PC-3 (cell line): ENCODE measurements around the gene PPM1L. TPM values are rescaled to one million over a fixed set of nuclear protein-coding genes. Genes with fewer than 3 reads are reported as not detected.

Source experiments
- ATAC-seq: fragments of 200-7000 bp; cut with Tn5 transposase; 2 replicates; pipeline ENCODE4 v1.9.1; 2020; ENCODE audit warnings: mild to moderate bottlenecking, moderate library complexity
- BruUV-seq: library from RNA; stranded (reverse); fragments of 400-500 nt; replicated peaks from 2 replicates; lab custom pipeline; 2021; lab: Mats Ljungman, UMichigan
- CTCF ChIA-PET: fragments of 300-600 bp; sonication (Branson Sonifier 250); formaldehyde crosslinking; loops from one replicate; lab custom pipeline; 2022; ENCODE audit warnings: antibody characterized with exemption; lab: Charles Lee
- POLR2A ChIA-PET: fragments of 300-600 bp; sonication (Branson Sonifier 250); formaldehyde crosslinking; loops from one replicate; lab custom pipeline; 2022; ENCODE audit warnings: antibody characterized with exemption; ENCODE audit not compliant: unreplicated experiment; lab: Charles Lee
- DNase-seq: peaks from one replicate; pipeline ENCODE4 v3.0.0-alpha.2; 2015
- H2AFZ ChIP-seq: fragments of 300-600 bp; sonication (generic); 2 replicates; pipeline ENCODE4 v1.6.0; 2016; ENCODE audit warnings: antibody characterized with exemption, low read length
- H3F3A ChIP-seq: fragments of 300-600 bp; sonication (generic); one replicate; pipeline ENCODE4 v1.6.0; 2017; ENCODE audit warnings: antibody characterized with exemption, low read length, control low read depth, mild to moderate bottlenecking; ENCODE audit not compliant: unreplicated experiment
- H3K27ac ChIP-seq: fragments of 300-600 bp; sonication (generic); 2 replicates; pipeline ENCODE4 v1.5.1; 2016; ENCODE audit warnings: mild to moderate bottlenecking, low read length
- H3K27me3 ChIP-seq: fragments of 300-600 bp; sonication (generic); 2 replicates; pipeline ENCODE4 v1.6.1; 2016; ENCODE audit warnings: low read length, mixed read lengths
- H3K36me3 ChIP-seq: fragments of 300-600 bp; sonication (generic); 2 replicates; pipeline ENCODE4 v1.6.1; 2016; ENCODE audit warnings: low read depth, mixed run types, low read length, mixed read lengths
- H3K4me1 ChIP-seq: fragments of 300-600 bp; sonication (generic); 2 replicates; pipeline ENCODE4 v1.5.1; 2016; ENCODE audit warnings: low read length; ENCODE audit not compliant: insufficient read depth
- H3K4me2 ChIP-seq: fragments of 300-600 bp; sonication (generic); 2 replicates; pipeline ENCODE4 v1.6.0; 2016; ENCODE audit warnings: low read length
- H3K4me3 ChIP-seq: fragments of 300-600 bp; sonication (generic); 2 replicates; pipeline ENCODE4 v1.5.1; 2016; ENCODE audit warnings: mild to moderate bottlenecking, low read length, mixed read lengths
- H3K79me2 ChIP-seq: fragments of 300-600 bp; sonication (generic); 2 replicates; pipeline ENCODE4 v1.6.1; 2017; ENCODE audit warnings: low read length, mixed read lengths
- H3K9ac ChIP-seq: fragments of 300-600 bp; sonication (generic); 2 replicates; pipeline ENCODE4 v1.6.0; 2016; ENCODE audit warnings: mild to moderate bottlenecking, low read length
- H3K9me2 ChIP-seq: fragments of 300-600 bp; sonication (generic); replicated peaks from 2 replicates; pipeline ENCODE4 v1.6.1; 2016; ENCODE audit warnings: mixed run types, low read length, mixed read lengths
- H3K9me3 ChIP-seq: fragments of 300-600 bp; sonication (generic); 2 replicates; pipeline ENCODE4 v1.6.1; 2016; ENCODE audit warnings: low read length, mixed read lengths
- H4K20me1 ChIP-seq: fragments of 300-600 bp; sonication (generic); 2 replicates; pipeline ENCODE4 v1.6.1; 2016; ENCODE audit warnings: low read length, mixed read lengths
- EZH2 ChIP-seq: fragments of 300-600 bp; sonication (generic); IDR thresholded peaks from one replicate; pipeline ENCODE4 v1.6.1; 2017; ENCODE audit warnings: antibody characterized with exemption, mild to moderate bottlenecking, low read length; ENCODE audit not compliant: unreplicated experiment
- EZH2phosphoT487 ChIP-seq: fragments of 300-600 bp; sonication (generic); IDR thresholded peaks from 2 replicates; pipeline ENCODE4 v1.6.1; 2018; ENCODE audit warnings: mild to moderate bottlenecking, antibody characterized with exemption, low read length, borderline replicate concordance
- intact Hi-C: fragments of 100-400 bp; cut with micrococcal nuclease; formaldehyde crosslinking; loops from 2 replicates; pipeline ENCODE4 v1.9.0; 2023
- total RNA-seq: library from RNA; depleted of rRNA; stranded (reverse); fragments of >200 nt; gene quantifications from 2 replicates; pipeline ENCODE4 v1.2.3, GENCODE V29; 2014
- TF ChIP-seq, protein P1 (sequence below): fragments of 300-600 bp; sonication (generic); conservative IDR thresholded peaks from 2 replicates; pipeline ENCODE4 v1.5.1; 2017; ENCODE audit warnings: antibody characterized with exemption, low read depth, mild to moderate bottlenecking, low read length

Gene PPM1L
- total RNA-seq, 1 experiment from 2014 or later, result 7.0 TPM

DNA sequence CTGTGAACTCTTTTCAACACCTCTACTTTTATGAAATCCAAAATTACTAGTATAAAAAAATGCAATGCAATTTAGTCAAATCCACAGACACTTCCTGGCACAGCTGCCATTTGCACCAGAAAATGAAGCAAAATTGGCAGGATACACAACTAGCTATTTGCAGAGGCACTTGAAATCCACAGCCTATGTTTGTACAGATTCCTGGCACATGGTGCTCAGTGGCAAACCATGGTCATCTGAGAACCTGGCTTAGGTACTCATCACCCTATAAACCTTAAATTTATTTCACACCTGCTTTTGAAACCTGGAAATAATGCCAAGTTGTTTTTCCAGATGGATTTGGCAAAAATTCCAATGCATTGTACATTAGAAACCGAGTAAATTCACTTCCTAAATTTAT, 20.2 kb upstream of the PPM1L start:
- ChIA-PET CTCF (no interaction called here), POLR2A (no interaction called here)
- no TSS peak for BruUV-seq
- no peak for ATAC-seq
- no peaks in the 10 kb centered on the region for H3K9me3 ChIP-seq
- no peak overlapping the region for H3K4me2 ChIP-seq
- no peaks in the 10 kb centered on the region for H3K4me1 ChIP-seq
- no peak overlapping the region for H2AFZ ChIP-seq
- H3K4me3 ChIP-seq, result no peak overlapping the region
- no peak for DNase-seq
- H3K27me3 ChIP-seq, result no peaks in the 10 kb centered on the region
- H3K9ac ChIP-seq, result no peak overlapping the region
- TF ChIP-seq EZH2phosphoT487, result no peak
- TF ChIP-seq, protein P1, sequence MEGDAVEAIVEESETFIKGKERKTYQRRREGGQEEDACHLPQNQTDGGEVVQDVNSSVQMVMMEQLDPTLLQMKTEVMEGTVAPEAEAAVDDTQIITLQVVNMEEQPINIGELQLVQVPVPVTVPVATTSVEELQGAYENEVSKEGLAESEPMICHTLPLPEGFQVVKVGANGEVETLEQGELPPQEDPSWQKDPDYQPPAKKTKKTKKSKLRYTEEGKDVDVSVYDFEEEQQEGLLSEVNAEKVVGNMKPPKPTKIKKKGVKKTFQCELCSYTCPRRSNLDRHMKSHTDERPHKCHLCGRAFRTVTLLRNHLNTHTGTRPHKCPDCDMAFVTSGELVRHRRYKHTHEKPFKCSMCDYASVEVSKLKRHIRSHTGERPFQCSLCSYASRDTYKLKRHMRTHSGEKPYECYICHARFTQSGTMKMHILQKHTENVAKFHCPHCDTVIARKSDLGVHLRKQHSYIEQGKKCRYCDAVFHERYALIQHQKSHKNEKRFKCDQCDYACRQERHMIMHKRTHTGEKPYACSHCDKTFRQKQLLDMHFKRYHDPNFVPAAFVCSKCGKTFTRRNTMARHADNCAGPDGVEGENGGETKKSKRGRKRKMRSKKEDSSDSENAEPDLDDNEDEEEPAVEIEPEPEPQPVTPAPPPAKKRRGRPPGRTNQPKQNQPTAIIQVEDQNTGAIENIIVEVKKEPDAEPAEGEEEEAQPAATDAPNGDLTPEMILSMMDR, result no peak
- TF ChIP-seq EZH2, result no peak
- H3K9me2 ChIP-seq, result no peaks in the 10 kb centered on the region
- no peaks in the 10 kb centered on the region for H3F3A ChIP-seq
- no peaks in the 10 kb centered on the region for H4K20me1 ChIP-seq
- intact Hi-C loops, result no loop called here
- H3K36me3 ChIP-seq, result no peaks in the 10 kb centered on the region
- no peaks in the 10 kb centered on the region for H3K79me2 ChIP-seq
- H3K27ac ChIP-seq, result no peak overlapping the region

DNA sequence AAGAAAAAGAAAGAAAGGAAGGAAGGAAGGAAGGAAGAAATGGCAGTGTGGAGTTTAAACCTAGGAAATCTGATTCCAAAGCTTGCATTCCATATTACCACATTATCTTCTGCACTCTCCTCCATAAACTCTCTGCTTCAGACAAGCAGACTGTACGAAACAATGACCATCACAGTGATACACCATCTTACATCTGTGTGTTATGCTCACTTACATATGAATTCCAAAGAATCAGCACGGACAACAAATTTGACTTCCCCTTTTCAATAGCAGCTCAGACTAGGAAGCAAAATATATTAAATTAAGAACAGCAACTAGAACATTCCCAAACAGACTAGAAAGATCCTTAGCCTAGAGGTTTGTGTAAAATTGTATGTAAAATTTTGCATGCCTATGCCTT, 18.0 kb upstream of the PPM1L start:
- no peaks in the 10 kb centered on the region for H3K36me3 ChIP-seq
- H4K20me1 ChIP-seq, result no peaks in the 10 kb centered on the region
- H3K4me1 ChIP-seq, result no peaks in the 10 kb centered on the region
- H3K9ac ChIP-seq, result no peak overlapping the region
- POLR2A ChIA-PET, result no interaction called here
- H3F3A ChIP-seq, result no peaks in the 10 kb centered on the region
- no peak overlapping the region for H3K4me2 ChIP-seq
- intact Hi-C loops, result no loop called here
- BruUV-seq, result no TSS peak
- no peak overlapping the region for H2AFZ ChIP-seq
- H3K9me2 ChIP-seq, result no peaks in the 10 kb centered on the region
- H3K27me3 ChIP-seq, result no peaks in the 10 kb centered on the region
- DNase-seq (no peak), ATAC-seq (no peak)
- no peaks in the 10 kb centered on the region for H3K79me2 ChIP-seq
- TF ChIP-seq, protein P1, result no peak
- TF ChIP-seq EZH2 (no peak), EZH2phosphoT487 (no peak)
- H3K27ac ChIP-seq, result no peak overlapping the region
- no peaks in the 10 kb centered on the region for H3K9me3 ChIP-seq
- no peak overlapping the region for H3K4me3 ChIP-seq
- CTCF ChIA-PET, result interaction anchor here (0.7 kb wide), 1 partner anchor 463 kb away, joined by 13 read pairs; no protein-coding TSS in a partner anchor

DNA sequence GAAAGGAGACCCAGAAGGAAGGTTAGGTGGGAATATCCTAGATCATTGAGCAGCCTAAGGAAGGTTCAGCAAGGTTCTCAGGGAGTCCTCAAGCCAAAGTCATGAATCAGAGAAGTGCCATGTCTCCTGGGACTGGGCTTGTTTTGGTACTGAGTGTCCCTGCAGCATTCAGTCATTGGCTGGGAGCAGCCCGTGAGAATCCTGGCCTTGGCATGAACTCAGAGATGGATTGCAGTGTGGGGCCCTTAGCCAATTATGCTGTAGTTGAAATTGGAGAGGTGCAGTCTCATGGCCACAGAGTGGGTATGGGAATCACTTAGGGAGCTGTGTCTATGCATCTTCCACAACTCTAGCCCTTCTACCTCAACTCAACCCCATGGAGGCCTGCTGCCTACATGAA, 17.0 kb upstream of the PPM1L start:
- no TSS peak for BruUV-seq
- Histone ChIP-seq H3K27me3 (no peaks in the 10 kb centered on the region), H3K36me3 (no peaks in the 10 kb centered on the region), H3K9me2 (no peaks in the 10 kb centered on the region), H4K20me1 (no peaks in the 10 kb centered on the region), H3K4me3 (no peak overlapping the region), H3K9me3 (no peaks in the 10 kb centered on the region), H3F3A (no peaks in the 10 kb centered on the region), H2AFZ (no peak overlapping the region), H3K4me1 (no peaks in the 10 kb centered on the region), H3K79me2 (no peaks in the 10 kb centered on the region), H3K9ac (no peak overlapping the region), H3K4me2 (no peak overlapping the region), H3K27ac (no peak overlapping the region)
- ATAC-seq, result no peak
- intact Hi-C loops, result no loop called here
- no peak for DNase-seq
- TF ChIP-seq EZH2 (no peak), EZH2phosphoT487 (no peak)
- TF ChIP-seq, protein P1, result no peak
- ChIA-PET CTCF (no interaction called here), POLR2A (interaction anchor here (0.6 kb wide), 1 partner anchor 8 kb away, joined by 14 read pairs; no protein-coding TSS in a partner anchor)
